Hepatocyte (in vitro differentiated cells): Measurements from ENCODE around the gene MRPL24.

Experiments used
- CTCF ChIP-seq: fragments of 200-600 bp; sonication (generic); IDR thresholded peaks from 2 replicates; pipeline ENCODE4 v1.5.1; 2016; ENCODE audit warnings: antibody characterized with exemption, mild to moderate bottlenecking; ENCODE audit not compliant: poor library complexity
- EZH2 ChIP-seq: fragments of 200-600 bp; sonication (generic); IDR thresholded peaks from 2 replicates; pipeline ENCODE4 v1.6.1; 2016; ENCODE audit warnings: antibody characterized with exemption, mild to moderate bottlenecking, borderline replicate concordance

GRCh38 chr1:156746728-156747631 is 6.1 kb upstream of the MRPL24 start:
- TF ChIP-seq CTCF (peak; percentile 18), EZH2 (no peak)
